HepG2 (cell line): ENCODE results near the gene PLXDC2. TPM values are rescaled to one million over a fixed set of nuclear protein-coding genes. Genes with fewer than 3 reads are reported as not detected.

Experiments
- ATAC-seq: fragments of 200-7000 bp; cut with Tn5 transposase; 3 replicates; pipeline ENCODE4 v1.9.1; 2020; ENCODE audit warnings: mild to moderate bottlenecking, moderate library complexity
- BruUV-seq: library from RNA; stranded (reverse); fragments of 400-500 nt; replicated peaks from 2 replicates; lab custom pipeline; 2021; lab: Mats Ljungman, UMichigan
- CTCF ChIA-PET: fragments of 300-600 bp; formaldehyde crosslinking; extraction: SDS; loops from one replicate; lab custom pipeline; 2021; ENCODE audit warnings: low total read pairs, inconsistent platforms, low intra/inter-chr PET ratio; lab: Yijun Ruan, JAX
- POLR2A ChIA-PET: fragments of 350-600 bp; sonication (Branson Sonifier 250); formaldehyde crosslinking; loops from one replicate; lab custom pipeline; 2020; ENCODE audit warnings: antibody characterized with exemption, inconsistent platforms; lab: Yijun Ruan, JAX
- DNase-seq: peaks from one replicate; pipeline ENCODE4 v3.0.0-alpha.2; 2015; ENCODE audit warnings: low spot score
- FAIRE-seq: peaks from 3 replicates; lab custom pipeline; 2011; peaks lifted over from hg19 to GRCh38; lab: Jason Lieb, UNC
- H2AFZ ChIP-seq: one replicate; pipeline ENCODE4 v1.6.1; 2011; ENCODE audit warnings: low read length, inconsistent platforms
- H3K27ac ChIP-seq: fragments of 300-600 bp; 3 replicates; pipeline ENCODE4 v1.8.0; 2011; ENCODE audit warnings: mixed run types, mild to moderate bottlenecking, mixed read lengths, low read length, inconsistent platforms; ENCODE audit not compliant: insufficient read depth; ENCODE audit errors: extremely low read length
- H3K27me3 ChIP-seq, 2 experiments: fragments of 200-600 bp in 1 of 2; 2 replicates in 1 of 2; 3 replicates in 1 of 2; pipeline versions ENCODE4 v1.6.0 to v1.8.0; 2011; ENCODE audit warnings: low read length in 2 of 2, mild to moderate bottlenecking in 2 of 2, moderate library complexity in 2 of 2, inconsistent platforms in 1 of 2; ENCODE audit not compliant: insufficient read depth in 2 of 2, control insufficient read depth in 1 of 2
- H3K36me3 ChIP-seq, 2 experiments: fragments of 200-600 bp in 1 of 2; replicated peaks in 1 of 2; 2 replicates in 1 of 2; 3 replicates in 1 of 2; pipeline versions ENCODE4 v1.5.1 to v1.8.0; 2011; ENCODE audit warnings: low read length in 2 of 2, inconsistent platforms in 1 of 2; ENCODE audit not compliant: insufficient read depth in 2 of 2, control insufficient read depth in 1 of 2
- H3K4me1 ChIP-seq: 2 replicates; pipeline ENCODE4 v1.5.1; 2012; ENCODE audit warnings: low read length, inconsistent platforms; ENCODE audit not compliant: insufficient read depth
- H3K4me2 ChIP-seq: 2 replicates; pipeline ENCODE4 v1.6.0; 2011; ENCODE audit warnings: low read depth, low read length, inconsistent platforms
- H3K4me3 ChIP-seq, 3 experiments: fragments of 200-600 bp in 1 of 3; sonication (generic), shearing (Covaris generic) in 1 of 3; replicated peaks in 1 of 3; 2 replicates each; pipeline ENCODE4 v1.5.1; 2011 to 2016; ENCODE audit warnings: low read length in 3 of 3, inconsistent platforms in 2 of 3, low read depth in 2 of 3, mild to moderate bottlenecking in 2 of 3, control low read depth in 1 of 3, mixed read lengths in 1 of 3; ENCODE audit not compliant: insufficient read depth in 1 of 3
- H3K79me2 ChIP-seq: one replicate; pipeline ENCODE4 v1.6.1; 2011; ENCODE audit warnings: low read length, inconsistent platforms; ENCODE audit not compliant: insufficient read depth
- H3K9ac ChIP-seq: 2 replicates; pipeline ENCODE4 v1.6.0; 2011; ENCODE audit warnings: mild to moderate bottlenecking, low read depth, low read length, inconsistent platforms; ENCODE audit not compliant: insufficient read depth
- H3K9me3 ChIP-seq: 2 replicates; pipeline ENCODE4 v1.5.1; 2012; ENCODE audit warnings: mild to moderate bottlenecking, low read length
- H4K20me1 ChIP-seq: 2 replicates; pipeline ENCODE4 v1.6.0; 2011; ENCODE audit warnings: inconsistent platforms, mild to moderate bottlenecking, low read length, moderate library complexity; ENCODE audit not compliant: insufficient read depth
- ATF7 ChIP-seq, 2 experiments: fragments of 450-650 bp in 1 of 2; sonication (generic) in 1 of 2; formaldehyde crosslinking in 1 of 2; IDR thresholded peaks; 2 replicates each; pipeline versions ENCODE4 v1.4.0 to v1.6.1; 2016 to 2020; ENCODE audit warnings: antibody characterized with exemption in 1 of 2, mild to moderate bottlenecking in 1 of 2, missing genetic modification reagents in 1 of 2
- MEF2D ChIP-seq: sonication (generic); formaldehyde crosslinking; IDR thresholded peaks from 2 replicates; pipeline ENCODE4 v1.5.1; 2020; ENCODE audit warnings: mild to moderate bottlenecking, missing genetic modification reagents
- RBFOX2 ChIP-seq: fragments of 200-400 bp; formaldehyde crosslinking; IDR thresholded peaks from 2 replicates; pipeline ENCODE4 v1.6.1; 2017; ENCODE audit warnings: low read depth, mild to moderate bottlenecking, low read length
- ZNF563 ChIP-seq: sonication (generic); formaldehyde crosslinking; IDR thresholded peaks from 2 replicates; pipeline ENCODE4 v1.8.0; 2022; ENCODE audit warnings: mild to moderate bottlenecking, moderate library complexity, missing genetic modification reagents
- ZSCAN21 ChIP-seq: sonication (generic); formaldehyde crosslinking; IDR thresholded peaks from 2 replicates; pipeline ENCODE4 v1.8.0; 2022; ENCODE audit warnings: mild to moderate bottlenecking, missing genetic modification reagents, moderate library complexity, borderline replicate concordance
- WGBS: methylation state at CpG from one replicate; pipeline ENCODE4 v1.1.6; 2017; ENCODE audit warnings: low lambda C conversion rate; 5-methylcytosine and 5-hydroxymethylcytosine counted together
- in situ Hi-C: cut with HindIII; loops from 2 replicates; pipeline ENCODE4 v1.10.0; 2017; ENCODE audit warnings: low pct_unique_long_range_greater_than_20kb; ENCODE audit not compliant: extremely low pct_ligation_motif_present
- intact Hi-C: fragments of 100-400 bp; cut with micrococcal nuclease; formaldehyde crosslinking; loops from one replicate; pipeline ENCODE4 v1.10.0; 2022; ENCODE audit not compliant: unreplicated experiment
- polyA plus RNA-seq, 8 experiments: library from polyadenylated mRNA; depleted of rRNA in 3 of 8; stranded (reverse) in 7 of 8; unstranded in 1 of 8; fragments of >200 nt; fragmentation: Illumina TruSeq in 4 of 8; extraction: Trizol in 4 of 8; gene quantifications; 2 replicates each; pipeline versions ENCODE4 v1.2.1 to v1.2.3, GENCODE V29; 2011 to 2016; ENCODE audit warnings: low read depth in 4 of 8, missing spikeins in 1 of 8, mixed read lengths in 1 of 8; ENCODE audit not compliant: insufficient read depth in 1 of 8
- total RNA-seq, 5 experiments: library from RNA; depleted of rRNA; stranded (reverse); fragments of >200 nt; fragmentation: Illumina TruSeq; extraction: Trizol; gene quantifications; 2 replicates each; pipeline ENCODE4 v1.2.3, GENCODE V29; 2016; ENCODE audit warnings: low read depth in 1 of 5
- TF ChIP-seq, protein P1 (sequence below): sonication (generic); formaldehyde crosslinking; IDR thresholded peaks from 2 replicates; pipeline ENCODE4 v1.5.0; 2020; ENCODE audit warnings: mild to moderate bottlenecking, missing genetic modification reagents
- TF ChIP-seq, protein P2 (sequence below): sonication (generic); formaldehyde crosslinking; IDR thresholded peaks from 2 replicates; pipeline ENCODE4 v1.4.0; 2020; ENCODE audit warnings: low read depth, missing genetic modification reagents
- TF ChIP-seq, protein P3 (sequence below): sonication (generic); formaldehyde crosslinking; IDR thresholded peaks from 2 replicates; pipeline ENCODE4 v1.8.0; 2022; ENCODE audit warnings: mild to moderate bottlenecking, missing genetic modification reagents; ENCODE audit not compliant: insufficient replicate concordance

The PLXDC2 gene
- total and polyA plus RNA-seq, 2 of the 13 experiments (the other 11 are each of a cell fraction or from before 2014, with no cell fraction given), result 2.1 to 2.4 TPM

DNA sequence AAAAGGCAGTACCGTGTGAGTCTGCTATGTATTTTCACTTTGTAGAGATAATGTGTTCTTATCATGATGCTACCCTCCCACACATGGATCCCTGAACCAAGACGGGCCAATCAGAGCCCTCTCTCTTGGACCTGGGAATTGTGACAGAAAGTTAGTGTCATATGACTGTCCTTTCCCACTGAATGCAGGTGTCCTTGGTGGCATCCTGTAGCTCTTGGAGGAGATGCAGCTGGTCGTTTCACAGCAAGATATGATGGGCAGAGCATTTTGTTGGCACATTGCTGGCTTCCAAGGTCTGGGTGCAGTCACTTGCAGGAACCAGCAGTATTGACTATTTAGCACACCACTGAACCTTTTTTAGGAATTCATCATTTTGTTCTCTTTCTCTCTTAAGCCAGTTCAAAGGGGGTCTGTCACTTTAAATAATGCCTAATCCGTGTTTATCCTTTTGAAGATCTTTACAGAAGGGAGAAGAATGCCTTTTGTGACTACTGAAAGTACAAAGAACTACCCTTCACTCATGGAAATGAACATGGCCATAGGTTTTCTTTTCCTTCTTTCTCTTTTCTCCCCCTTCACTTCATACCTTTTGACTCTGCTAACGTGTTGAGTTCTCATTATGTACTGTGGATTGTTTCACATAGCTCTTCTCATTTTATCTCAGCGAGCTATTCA is 125.1 kb downstream of the PLXDC2 start:
- no peaks in the 10 kb centered on the region for H4K20me1 ChIP-seq
- WGBS, result 29% methylated on average over 6 of the region's 6 CpGs
- DNase-seq (no peak), ATAC-seq (no peak)
- POLR2A ChIA-PET, result no interaction called here
- no peaks in the 10 kb centered on the region for H3K79me2 ChIP-seq
- intact Hi-C loops, result no loop called here
- CTCF ChIA-PET, result no interaction called here
- no peak overlapping the region for H3K4me2 ChIP-seq
- no peak overlapping the region for H3K27ac ChIP-seq
- H3K9me3 ChIP-seq, result no peaks in the 10 kb centered on the region
- no peaks in the 10 kb centered on the region for H3K4me1 ChIP-seq
- no peak overlapping the region for H3K4me3 ChIP-seq
- TF ChIP-seq ATF7 (IDR thresholded peaks at IDR 0.05) (no peak), ATF7 (CRISPR knock-in tag; IDR thresholded peaks at IDR 0.05) (no peak), MEF2D (CRISPR knock-in tag) (no peak), ZSCAN21 (CRISPR knock-in tag) (no peak), RBFOX2 (no peak), ZNF563 (no peak)
- TF ChIP-seq, protein P1, sequence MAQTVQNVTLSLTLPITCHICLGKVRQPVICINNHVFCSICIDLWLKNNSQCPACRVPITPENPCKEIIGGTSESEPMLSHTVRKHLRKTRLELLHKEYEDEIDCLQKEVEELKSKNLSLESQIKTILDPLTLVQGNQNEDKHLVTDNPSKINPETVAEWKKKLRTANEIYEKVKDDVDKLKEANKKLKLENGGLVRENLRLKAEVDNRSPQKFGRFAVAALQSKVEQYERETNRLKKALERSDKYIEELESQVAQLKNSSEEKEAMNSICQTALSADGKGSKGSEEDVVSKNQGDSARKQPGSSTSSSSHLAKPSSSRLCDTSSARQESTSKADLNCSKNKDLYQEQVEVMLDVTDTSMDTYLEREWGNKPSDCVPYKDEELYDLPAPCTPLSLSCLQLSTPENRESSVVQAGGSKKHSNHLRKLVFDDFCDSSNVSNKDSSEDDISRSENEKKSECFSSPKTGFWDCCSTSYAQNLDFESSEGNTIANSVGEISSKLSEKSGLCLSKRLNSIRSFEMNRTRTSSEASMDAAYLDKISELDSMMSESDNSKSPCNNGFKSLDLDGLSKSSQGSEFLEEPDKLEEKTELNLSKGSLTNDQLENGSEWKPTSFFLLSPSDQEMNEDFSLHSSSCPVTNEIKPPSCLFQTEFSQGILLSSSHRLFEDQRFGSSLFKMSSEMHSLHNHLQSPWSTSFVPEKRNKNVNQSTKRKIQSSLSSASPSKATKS (CRISPR knock-in tag), result no peak
- TF ChIP-seq, protein P2, sequence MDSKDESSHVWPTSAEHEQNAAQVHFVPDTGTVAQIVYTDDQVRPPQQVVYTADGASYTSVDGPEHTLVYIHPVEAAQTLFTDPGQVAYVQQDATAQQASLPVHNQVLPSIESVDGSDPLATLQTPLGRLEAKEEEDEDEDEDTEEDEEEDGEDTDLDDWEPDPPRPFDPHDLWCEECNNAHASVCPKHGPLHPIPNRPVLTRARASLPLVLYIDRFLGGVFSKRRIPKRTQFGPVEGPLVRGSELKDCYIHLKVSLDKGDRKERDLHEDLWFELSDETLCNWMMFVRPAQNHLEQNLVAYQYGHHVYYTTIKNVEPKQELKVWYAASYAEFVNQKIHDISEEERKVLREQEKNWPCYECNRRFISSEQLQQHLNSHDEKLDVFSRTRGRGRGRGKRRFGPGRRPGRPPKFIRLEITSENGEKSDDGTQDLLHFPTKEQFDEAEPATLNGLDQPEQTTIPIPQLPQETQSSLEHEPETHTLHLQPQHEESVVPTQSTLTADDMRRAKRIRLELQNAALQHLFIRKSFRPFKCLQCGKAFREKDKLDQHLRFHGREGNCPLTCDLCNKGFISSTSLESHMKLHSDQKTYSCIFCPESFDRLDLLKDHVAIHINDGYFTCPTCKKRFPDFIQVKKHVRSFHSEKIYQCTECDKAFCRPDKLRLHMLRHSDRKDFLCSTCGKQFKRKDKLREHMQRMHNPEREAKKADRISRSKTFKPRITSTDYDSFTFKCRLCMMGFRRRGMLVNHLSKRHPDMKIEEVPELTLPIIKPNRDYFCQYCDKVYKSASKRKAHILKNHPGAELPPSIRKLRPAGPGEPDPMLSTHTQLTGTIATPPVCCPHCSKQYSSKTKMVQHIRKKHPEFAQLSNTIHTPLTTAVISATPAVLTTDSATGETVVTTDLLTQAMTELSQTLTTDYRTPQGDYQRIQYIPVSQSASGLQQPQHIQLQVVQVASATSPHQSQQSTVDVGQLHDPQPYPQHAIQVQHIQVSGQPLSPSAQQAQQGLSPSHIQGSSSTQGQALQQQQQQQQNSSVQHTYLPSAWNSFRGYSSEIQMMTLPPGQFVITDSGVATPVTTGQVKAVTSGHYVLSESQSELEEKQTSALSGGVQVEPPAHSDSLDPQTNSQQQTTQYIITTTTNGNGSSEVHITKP, result no peak
- TF ChIP-seq, protein P3, sequence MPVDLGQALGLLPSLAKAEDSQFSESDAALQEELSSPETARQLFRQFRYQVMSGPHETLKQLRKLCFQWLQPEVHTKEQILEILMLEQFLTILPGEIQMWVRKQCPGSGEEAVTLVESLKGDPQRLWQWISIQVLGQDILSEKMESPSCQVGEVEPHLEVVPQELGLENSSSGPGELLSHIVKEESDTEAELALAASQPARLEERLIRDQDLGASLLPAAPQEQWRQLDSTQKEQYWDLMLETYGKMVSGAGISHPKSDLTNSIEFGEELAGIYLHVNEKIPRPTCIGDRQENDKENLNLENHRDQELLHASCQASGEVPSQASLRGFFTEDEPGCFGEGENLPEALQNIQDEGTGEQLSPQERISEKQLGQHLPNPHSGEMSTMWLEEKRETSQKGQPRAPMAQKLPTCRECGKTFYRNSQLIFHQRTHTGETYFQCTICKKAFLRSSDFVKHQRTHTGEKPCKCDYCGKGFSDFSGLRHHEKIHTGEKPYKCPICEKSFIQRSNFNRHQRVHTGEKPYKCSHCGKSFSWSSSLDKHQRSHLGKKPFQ (CRISPR knock-in tag), result no peak
- TF ChIP-seq, all 625 proteins: peak for 0
- no peak overlapping the region for H2AFZ ChIP-seq
- H3K36me3 ChIP-seq, result no peaks in the 10 kb centered on the region
- in situ Hi-C loops, result no loop called here
- H3K27me3 ChIP-seq, result no peaks in the 10 kb centered on the region
- FAIRE-seq, result no peak
- H3K9ac ChIP-seq, result no peak overlapping the region
- BruUV-seq, result no TSS peak
